ENCODE measurements around the gene NT5DC1. TPM values are rescaled to one million over a fixed set of nuclear protein-coding genes. Genes with fewer than 3 reads are reported as not detected.

The NT5DC1 gene
- total and polyA plus RNA-seq, 2 experiments from 2014 or later, result 27.0 to 29.8 TPM

DNA sequence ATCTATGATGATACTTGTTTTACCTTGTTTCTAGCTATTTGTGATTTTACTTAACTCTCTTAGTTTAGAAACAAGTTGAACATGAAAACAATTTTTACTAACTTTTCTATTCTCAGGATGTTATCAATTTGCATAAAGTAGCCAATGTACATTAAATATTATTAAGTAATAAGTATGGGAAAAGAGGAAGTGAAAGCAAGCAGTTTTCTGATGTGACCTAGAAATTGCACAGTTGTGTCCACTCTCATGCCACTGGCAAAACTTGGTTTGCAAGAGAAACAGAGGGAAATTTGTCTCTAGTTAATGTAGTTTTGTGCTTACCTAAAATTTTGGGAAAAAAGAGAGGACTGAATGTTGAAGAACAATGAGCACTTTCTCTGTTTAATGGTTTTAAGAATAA lies 198.3 kb downstream of the NT5DC1 start:
- Histone ChIP-seq H3F3A (replicated peaks; ENCODE audit: low read depth) (no peaks in the 10 kb centered on the region), H3K4me3 (no peak overlapping the region), H3K4me1 (ENCODE audit: insufficient read depth) (no peaks in the 10 kb centered on the region), H3K27ac (ENCODE audit: low read depth) (no peak overlapping the region), H4K20me1 (replicated peaks; ENCODE audit: insufficient read depth) (no peaks in the 10 kb centered on the region), H3K79me2 (replicated peaks; ENCODE audit: insufficient read depth) (no peaks in the 10 kb centered on the region), H3K27me3 (ENCODE audit: insufficient read depth) (no peaks in the 10 kb centered on the region), H3K4me2 (no peak overlapping the region), H2AFZ (no peak overlapping the region), H3K36me3 (ENCODE audit: insufficient read depth) (no peaks in the 10 kb centered on the region), H3K9me2 (ENCODE audit: insufficient read depth) (0 out of 2 replicates have a peak, but pooled peaks cover 4% of the 10 kb centered on the region)
- DNase-seq (ENCODE audit: low spot score) (no peak), ATAC-seq (no peak)
- TF ChIP-seq, protein P1, sequence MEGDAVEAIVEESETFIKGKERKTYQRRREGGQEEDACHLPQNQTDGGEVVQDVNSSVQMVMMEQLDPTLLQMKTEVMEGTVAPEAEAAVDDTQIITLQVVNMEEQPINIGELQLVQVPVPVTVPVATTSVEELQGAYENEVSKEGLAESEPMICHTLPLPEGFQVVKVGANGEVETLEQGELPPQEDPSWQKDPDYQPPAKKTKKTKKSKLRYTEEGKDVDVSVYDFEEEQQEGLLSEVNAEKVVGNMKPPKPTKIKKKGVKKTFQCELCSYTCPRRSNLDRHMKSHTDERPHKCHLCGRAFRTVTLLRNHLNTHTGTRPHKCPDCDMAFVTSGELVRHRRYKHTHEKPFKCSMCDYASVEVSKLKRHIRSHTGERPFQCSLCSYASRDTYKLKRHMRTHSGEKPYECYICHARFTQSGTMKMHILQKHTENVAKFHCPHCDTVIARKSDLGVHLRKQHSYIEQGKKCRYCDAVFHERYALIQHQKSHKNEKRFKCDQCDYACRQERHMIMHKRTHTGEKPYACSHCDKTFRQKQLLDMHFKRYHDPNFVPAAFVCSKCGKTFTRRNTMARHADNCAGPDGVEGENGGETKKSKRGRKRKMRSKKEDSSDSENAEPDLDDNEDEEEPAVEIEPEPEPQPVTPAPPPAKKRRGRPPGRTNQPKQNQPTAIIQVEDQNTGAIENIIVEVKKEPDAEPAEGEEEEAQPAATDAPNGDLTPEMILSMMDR (conservative IDR thresholded peaks at IDR 0.05; ENCODE audit: low read depth in 2 of 2), result no peak
- TF ChIP-seq JUNB (IDR thresholded peaks at IDR 0.05; ENCODE audit: unreplicated experiment) (no peak), NANOG (IDR thresholded peaks at IDR 0.05; ENCODE audit: borderline replicate concordance) (no peak), POLR2AphosphoS5 (IDR thresholded peaks at IDR 0.05; ENCODE audit: low read depth) (no peak), STAT1 (IDR thresholded peaks at IDR 0.05; ENCODE audit: unreplicated experiment) (no peak), ZNF331 (CRISPR knock-in tag; IDR thresholded peaks at IDR 0.05; ENCODE audit: low read depth) (no peak), ZNF114 (CRISPR knock-in tag; IDR thresholded peaks at IDR 0.05) (no peak)
- TF ChIP-seq, protein P2, sequence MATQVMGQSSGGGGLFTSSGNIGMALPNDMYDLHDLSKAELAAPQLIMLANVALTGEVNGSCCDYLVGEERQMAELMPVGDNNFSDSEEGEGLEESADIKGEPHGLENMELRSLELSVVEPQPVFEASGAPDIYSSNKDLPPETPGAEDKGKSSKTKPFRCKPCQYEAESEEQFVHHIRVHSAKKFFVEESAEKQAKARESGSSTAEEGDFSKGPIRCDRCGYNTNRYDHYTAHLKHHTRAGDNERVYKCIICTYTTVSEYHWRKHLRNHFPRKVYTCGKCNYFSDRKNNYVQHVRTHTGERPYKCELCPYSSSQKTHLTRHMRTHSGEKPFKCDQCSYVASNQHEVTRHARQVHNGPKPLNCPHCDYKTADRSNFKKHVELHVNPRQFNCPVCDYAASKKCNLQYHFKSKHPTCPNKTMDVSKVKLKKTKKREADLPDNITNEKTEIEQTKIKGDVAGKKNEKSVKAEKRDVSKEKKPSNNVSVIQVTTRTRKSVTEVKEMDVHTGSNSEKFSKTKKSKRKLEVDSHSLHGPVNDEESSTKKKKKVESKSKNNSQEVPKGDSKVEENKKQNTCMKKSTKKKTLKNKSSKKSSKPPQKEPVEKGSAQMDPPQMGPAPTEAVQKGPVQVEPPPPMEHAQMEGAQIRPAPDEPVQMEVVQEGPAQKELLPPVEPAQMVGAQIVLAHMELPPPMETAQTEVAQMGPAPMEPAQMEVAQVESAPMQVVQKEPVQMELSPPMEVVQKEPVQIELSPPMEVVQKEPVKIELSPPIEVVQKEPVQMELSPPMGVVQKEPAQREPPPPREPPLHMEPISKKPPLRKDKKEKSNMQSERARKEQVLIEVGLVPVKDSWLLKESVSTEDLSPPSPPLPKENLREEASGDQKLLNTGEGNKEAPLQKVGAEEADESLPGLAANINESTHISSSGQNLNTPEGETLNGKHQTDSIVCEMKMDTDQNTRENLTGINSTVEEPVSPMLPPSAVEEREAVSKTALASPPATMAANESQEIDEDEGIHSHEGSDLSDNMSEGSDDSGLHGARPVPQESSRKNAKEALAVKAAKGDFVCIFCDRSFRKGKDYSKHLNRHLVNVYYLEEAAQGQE (IDR thresholded peaks at IDR 0.05; ENCODE audit: unreplicated experiment), result no peak
- H3K4me1 Mint-ChIP-seq, result peaks cover 6% of the 10 kb centered on the region; the same call in 2 of the 3 replicates
- no peak overlapping the region for H3K27ac Mint-ChIP-seq
- peaks cover 4% of the 10 kb centered on the region; the same call in 2 of the 3 replicates for H3K36me3 Mint-ChIP-seq (ENCODE audit: low read depth)
- no peak overlapping the region for H3K4me3 Mint-ChIP-seq
- peaks cover 2% of the 10 kb centered on the region for H3K27me3 Mint-ChIP-seq (ENCODE audit: insufficient read depth, low read depth, poor library complexity)
- peaks cover 4% of the 10 kb centered on the region for H3K9me3 Mint-ChIP-seq

Other genes with a start within 250 kb of the NT5DC1 start
- gene FRK, start 40.0 kb upstream of the NT5DC1 start, total RNA-seq (2014; rRNA removed; shearing (Covaris generic)), result 0.12 and 0.24 TPM in 2 replicates
- 0.05 and 0.06 TPM in 2 replicates for gene FRK, start 40.0 kb upstream of the NT5DC1 start, polyA plus RNA-seq (2016; fragmentation: Nextera tagmentation; extraction: Ambion mirVana)
- gene COL10A1, start 25.3 kb downstream of the NT5DC1 start, total RNA-seq (2014; rRNA removed; shearing (Covaris generic)), result 0.28 TPM in 1 of 2 replicates, not detected in the other
- 0.31 and 0.40 TPM in 2 replicates for gene COL10A1, start 25.3 kb downstream of the NT5DC1 start, polyA plus RNA-seq (2016; fragmentation: Nextera tagmentation; extraction: Ambion mirVana)
- 16.2 and 19.8 TPM in 2 replicates for gene TSPYL4, start 153.2 kb downstream of the NT5DC1 start, total RNA-seq (2014; rRNA removed; shearing (Covaris generic))
- 12.7 and 13.2 TPM in 2 replicates for gene TSPYL4, start 153.2 kb downstream of the NT5DC1 start, polyA plus RNA-seq (2016; fragmentation: Nextera tagmentation; extraction: Ambion mirVana)
- gene TSPYL1, start 179.1 kb downstream of the NT5DC1 start, total RNA-seq (2014; rRNA removed; shearing (Covaris generic)), result 61.8 and 66.1 TPM in 2 replicates
- gene TSPYL1, start 179.1 kb downstream of the NT5DC1 start, polyA plus RNA-seq (2016; fragmentation: Nextera tagmentation; extraction: Ambion mirVana), result 24.6 and 24.9 TPM in 2 replicates

Data from GM23338 (cell line).